GM12892 (cell line): ENCODE measurements around the gene DYRK1A.

Source experiments
- POLR2A ChIP-seq: IDR thresholded peaks from 2 replicates; pipeline ENCODE4 v1.6.1; 2011; ENCODE audit warnings: low read depth, low read length, control low read depth
- POLR2AphosphoS5 ChIP-seq: IDR thresholded peaks from 2 replicates; pipeline ENCODE4 v1.6.1; 2011; ENCODE audit warnings: low read depth, low read length, control low read depth
- TAF1 ChIP-seq: IDR thresholded peaks from 2 replicates; pipeline ENCODE4 v1.6.1; 2011; ENCODE audit warnings: low read depth, mild to moderate bottlenecking, control low read depth, low read length, borderline replicate concordance

- no peak for TF ChIP-seq TAF1
- TF ChIP-seq POLR2AphosphoS5 = no peak
- TF ChIP-seq POLR2A = no peak
Measured at GRCh38 chr21:37505963-37506362, 139.4 kb downstream of the DYRK1A start.
